GM12891 (cell line): ENCODE results near the gene FAT4.

Experiments
- PAX5 ChIP-seq: IDR thresholded peaks from 2 replicates; pipeline ENCODE4 v1.6.1; 2011; ENCODE audit warnings: low read length, moderate library complexity, mild to moderate bottlenecking; ENCODE audit not compliant: insufficient read depth, severe bottlenecking
- POLR2AphosphoS5 ChIP-seq: IDR thresholded peaks from 2 replicates; pipeline ENCODE4 v1.6.1; 2011; ENCODE audit warnings: low read depth, low read length, control low read depth
- TAF1 ChIP-seq: IDR thresholded peaks from 2 replicates; pipeline ENCODE4 v1.6.1; 2011; ENCODE audit warnings: low read depth, low read length, control low read depth

DNA sequence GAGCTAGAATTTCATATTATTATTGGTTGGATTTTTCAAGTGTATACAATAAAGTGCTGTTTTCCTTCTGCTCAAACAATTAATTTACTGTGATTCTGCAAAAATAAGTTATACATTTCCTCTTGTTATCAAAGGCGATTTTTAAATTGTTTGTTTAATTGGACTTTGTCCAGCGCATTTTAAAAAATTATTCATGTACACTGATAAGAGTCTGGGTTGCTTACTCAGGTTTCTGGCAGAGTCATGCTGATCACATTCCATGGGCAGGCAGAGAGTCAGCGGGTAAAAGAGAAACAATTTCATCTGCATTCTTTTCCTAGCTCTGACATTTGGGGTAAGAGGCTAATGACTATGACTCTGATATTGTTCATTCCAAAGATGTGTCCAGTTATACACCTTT is 8.9 kb downstream of the FAT4 start:
- TF ChIP-seq TAF1 (no peak), PAX5 (no peak), POLR2AphosphoS5 (no peak)
